NCI-H524 treated with DMSO at 0.1 percent for 48 hours (cell line): Measurements from ENCODE around the gene BACH2.

Experiments used
- DNase-seq: peaks from one replicate; lab custom pipeline; 2025; lab: John Stamatoyannopoulos, UW

Gene BACH2

DNA sequence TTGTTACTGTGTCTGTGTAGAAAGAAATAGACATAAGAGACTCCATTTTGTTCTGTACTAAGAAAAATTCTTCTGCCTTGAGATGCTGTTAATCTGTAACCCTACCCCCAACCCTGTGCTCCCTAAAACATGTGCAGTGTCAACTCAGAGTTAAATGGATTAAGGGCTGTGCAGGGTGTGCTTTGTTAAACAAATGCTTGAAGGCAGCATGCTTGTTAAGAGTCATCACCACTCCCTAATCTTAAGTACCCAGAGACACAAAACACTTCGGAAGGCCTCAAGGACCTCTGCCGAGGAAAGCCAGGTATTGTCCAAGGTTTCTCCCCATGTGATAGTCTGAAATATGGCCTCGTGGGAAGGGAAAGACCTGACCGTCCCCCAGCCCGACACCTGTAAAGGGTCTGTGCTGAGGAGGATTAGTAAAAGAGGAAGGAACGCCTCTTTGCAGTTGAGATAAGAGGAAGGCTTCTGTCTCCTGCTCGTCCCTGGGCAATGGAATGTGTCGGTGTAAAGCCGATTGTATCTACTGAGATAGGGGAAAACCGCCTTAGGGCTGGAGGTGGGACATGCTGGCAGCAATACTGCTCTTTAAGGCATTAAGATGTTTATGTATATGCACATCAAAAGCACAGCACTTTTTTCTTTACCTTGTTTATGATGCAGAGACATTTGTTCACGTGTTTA, 405.7 kb downstream of the BACH2 start:
- peak; percentile 43 for DNase-seq

DNA sequence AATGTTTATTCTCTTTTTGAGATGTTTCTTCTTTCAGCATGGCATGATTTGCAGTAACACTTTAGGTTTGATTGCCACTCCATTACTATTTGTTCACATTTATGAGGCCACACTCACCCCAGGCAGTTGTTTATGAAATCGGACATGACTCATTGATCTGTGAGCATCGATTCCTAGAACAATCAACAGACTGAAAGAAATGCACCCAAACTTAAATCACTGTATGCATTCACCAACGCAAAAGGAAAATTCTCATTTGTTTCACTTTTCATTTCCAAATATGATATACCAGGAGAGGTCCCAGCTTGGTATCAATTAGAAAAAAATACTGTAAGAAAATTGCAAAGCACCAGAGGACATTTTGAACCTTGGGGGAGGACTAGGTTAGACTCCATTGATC, 407.8 kb downstream of the BACH2 start:
- no peak for DNase-seq

DNA sequence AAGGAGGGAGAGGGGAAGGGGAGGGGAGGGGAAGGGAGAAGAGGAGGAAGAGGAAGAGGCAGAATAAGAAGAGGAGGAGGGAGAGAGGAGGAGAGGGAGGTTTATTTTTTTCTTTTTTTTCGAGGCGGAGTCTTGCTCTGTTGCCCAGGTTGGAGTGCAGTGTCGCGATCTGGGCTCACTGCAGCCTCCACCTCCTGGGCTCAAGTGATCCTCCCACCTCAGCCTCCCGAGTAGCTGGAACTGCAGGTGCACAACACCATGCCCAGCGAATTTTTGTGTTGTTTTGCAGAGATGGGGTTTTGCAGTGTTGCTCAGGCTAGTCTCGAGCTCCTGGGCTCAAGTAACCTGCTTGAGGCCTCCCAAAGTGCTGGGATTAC, 408.5 kb downstream of the BACH2 start:
- DNase-seq: no peak

DNA sequence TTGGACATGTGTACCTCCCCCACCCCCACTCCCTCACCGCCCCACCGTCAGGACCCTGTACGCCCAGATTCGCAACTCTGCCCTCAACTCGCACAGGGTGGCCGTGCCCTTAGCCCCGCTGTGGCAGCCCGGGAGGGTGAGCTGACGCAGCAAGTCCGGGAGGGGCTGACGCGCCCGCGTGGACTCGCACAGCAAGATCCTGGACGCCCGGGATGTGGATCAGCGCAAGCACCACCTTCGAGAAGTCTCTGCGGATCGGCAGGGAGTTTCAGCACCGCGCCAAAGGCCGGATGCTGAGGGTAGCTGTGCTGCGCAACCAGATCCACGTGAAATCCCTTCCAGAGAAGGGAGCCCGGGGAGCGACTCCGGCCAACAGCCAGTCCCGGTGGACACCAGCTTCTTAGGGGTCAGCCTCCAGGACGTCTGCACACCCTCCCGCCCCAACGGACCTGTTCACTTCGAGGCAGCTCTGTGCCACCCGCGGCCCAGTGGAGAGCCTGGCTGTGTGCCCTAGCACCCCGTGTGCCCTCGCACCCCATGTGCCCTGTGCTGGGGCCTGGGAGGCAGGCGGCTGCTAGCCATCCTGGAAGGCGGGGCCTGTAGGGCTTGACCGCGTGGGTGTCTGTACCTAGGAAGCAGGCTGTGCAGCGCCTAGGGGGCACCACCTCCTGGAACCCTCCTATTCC, 409.0 kb downstream of the BACH2 start:
- DNase-seq: no peak

DNA sequence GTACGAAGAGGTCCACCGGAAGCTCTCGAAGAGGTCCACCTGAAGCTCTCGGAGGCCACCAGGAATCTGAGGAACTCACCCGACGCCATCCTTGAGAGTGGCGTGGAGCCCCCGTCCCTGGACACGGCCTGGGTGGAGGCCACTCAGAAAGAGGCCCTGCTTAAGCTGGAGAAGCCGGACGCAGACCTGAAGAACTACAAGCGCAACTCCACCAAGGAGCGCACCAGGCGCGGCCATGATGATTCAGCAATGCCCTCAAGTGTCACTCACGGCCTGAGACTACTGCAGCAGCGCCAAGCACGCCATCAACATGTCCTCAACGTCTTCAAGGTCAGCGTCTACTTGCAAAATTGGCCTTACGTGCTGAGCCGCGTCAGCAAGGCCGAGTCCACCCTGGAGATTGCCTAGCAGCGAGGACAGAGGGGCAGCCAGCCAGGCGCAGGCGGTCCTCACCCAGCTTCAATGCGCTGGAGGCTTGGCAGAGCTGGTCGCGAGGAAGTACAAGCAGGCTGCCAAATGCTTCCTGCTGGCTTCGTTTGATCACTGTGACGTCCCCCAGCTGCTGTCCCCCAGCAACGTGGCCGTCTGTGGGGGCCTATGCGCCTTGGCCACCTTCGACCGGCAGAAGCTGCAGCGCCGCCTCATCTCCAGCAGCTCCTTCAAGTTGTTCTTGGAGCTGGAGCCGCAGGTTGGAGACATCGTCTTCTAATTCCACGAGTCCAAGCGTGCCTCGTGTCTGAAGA, 410.1 kb downstream of the BACH2 start:
- no peak for DNase-seq
